ENCODE data around the gene MYMK.

GRCh38 chr9:133496861-133497842, 27.6 kb downstream of the MYMK start:
- TF ChIP-seq CTCF (conservative IDR thresholded peaks at IDR 0.05; ENCODE audit: low read depth in 2 of 2) (no peak), POLR2AphosphoS5 (IDR thresholded peaks at IDR 0.05; ENCODE audit: low read depth) (no peak), REST (IDR thresholded peaks at IDR 0.05; ENCODE audit: unreplicated experiment) (no peak), EZH2 (IDR thresholded peaks at IDR 0.05; ENCODE audit: low read depth, unreplicated experiment) (no peak), NANOG (IDR thresholded peaks at IDR 0.05; ENCODE audit: borderline replicate concordance) (no peak), EZH2phosphoT487 (IDR thresholded peaks at IDR 0.05; ENCODE audit: unreplicated experiment) (no peak), ZNF114 (CRISPR knock-in tag; IDR thresholded peaks at IDR 0.05) (no peak), ETS1 (IDR thresholded peaks at IDR 0.05) (no peak), JUNB (IDR thresholded peaks at IDR 0.05; ENCODE audit: unreplicated experiment) (no peak), CREB1 (CRISPR knock-in tag; IDR thresholded peaks at IDR 0.05; ENCODE audit: low read depth) (no peak)

All from GM23338 (cell line).